ENCODE measurements around the gene SCUBE3. TPM values are rescaled to one million over a fixed set of nuclear protein-coding genes. Genes with fewer than 3 reads are reported as not detected.

The SCUBE3 gene
- total and polyA plus RNA-seq, 2 of the 13 experiments (the other 11 are each of a cell fraction or from before 2014, with no cell fraction given): not detected

DNA sequence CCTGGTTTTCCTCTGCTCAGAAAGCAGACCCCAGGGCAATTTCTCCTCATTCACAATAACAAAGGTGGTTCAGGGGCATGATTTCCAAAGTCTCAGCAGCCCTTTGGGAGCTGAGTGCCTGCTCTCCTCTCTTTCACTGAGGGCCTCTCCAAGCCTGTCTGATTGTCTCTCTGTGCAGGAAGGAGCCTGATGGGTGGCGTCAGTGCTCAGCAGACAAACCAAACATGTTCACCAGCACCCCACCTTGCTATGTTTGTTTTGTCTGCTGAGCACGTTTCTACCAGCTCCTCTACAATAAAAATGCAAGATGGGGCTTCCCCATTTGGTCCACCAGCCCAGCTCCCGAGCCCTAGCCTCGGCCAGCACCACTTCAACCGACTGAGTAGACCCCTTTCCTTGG is 47.2 kb upstream of the SCUBE3 start (continued):
- no peak for TF ChIP-seq PRDM10 (CRISPR knock-in tag; IDR thresholded peaks at IDR 0.05; ENCODE audit: low read depth)
- 0 out of 2 replicates have a peak, but pooled peaks have one; percentile 7 for TF ChIP-seq SP5 (CRISPR knock-in tag; IDR thresholded peaks at IDR 0.05; ENCODE audit: borderline replicate concordance, low read depth)

DNA sequence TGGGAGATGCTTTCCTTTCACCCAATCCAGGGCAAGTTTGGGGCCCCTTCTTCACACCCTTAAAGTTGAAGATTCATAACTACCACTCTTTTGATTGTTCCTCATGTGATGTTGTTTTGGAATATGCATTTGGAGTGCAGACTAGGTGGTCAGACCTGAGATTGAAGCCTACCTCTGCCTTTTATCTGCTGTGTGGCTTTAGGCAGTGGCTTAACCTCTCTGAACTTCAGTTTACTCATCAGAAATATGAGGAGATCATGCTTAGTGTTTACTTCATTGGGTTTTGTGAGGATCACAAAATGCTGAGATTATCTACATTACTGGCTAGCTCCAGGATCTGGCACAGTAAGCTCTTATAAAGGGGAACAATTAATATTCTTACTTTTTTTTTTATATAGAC is 46.3 kb upstream of the SCUBE3 start:
- peaks cover 46% of the 10 kb centered on the region for H3K4me1 ChIP-seq (ENCODE audit: insufficient read depth, low read length)
- H3K4me2 ChIP-seq (ENCODE audit: low read depth, low read length): no peak overlapping the region
- FAIRE-seq (no peak), ATAC-seq (no peak), DNase-seq (ENCODE audit: low spot score) (no peak)
- BruUV-seq (replicated peaks): no TSS peak
- H4K20me1 ChIP-seq (ENCODE audit: insufficient read depth, low read length): no peaks in the 10 kb centered on the region
- 0 out of 2 replicates have a peak, but pooled peaks cover 4% of the 10 kb centered on the region for H3K9me3 ChIP-seq (ENCODE audit: low read length)
- CTCF ChIA-PET (ENCODE audit: low intra/inter-chr PET ratio, low total read pairs): no interaction called here
- TF ChIP-seq CC2D1A (CRISPR knock-in tag; IDR thresholded peaks at IDR 0.05): no peak
- TF ChIP-seq HNF1A (IDR thresholded peaks at IDR 0.05; ENCODE audit: low read depth): no peak
- TF ChIP-seq HNF1A (CRISPR knock-in tag; IDR thresholded peaks at IDR 0.05; ENCODE audit: borderline replicate concordance): no peak
- TF ChIP-seq ZNF768 (CRISPR knock-in tag; IDR thresholded peaks at IDR 0.05): peak; percentile 82; the same call in 1 of the 2 replicates
- no peak for TF ChIP-seq ZNF280B (CRISPR knock-in tag; IDR thresholded peaks at IDR 0.05; ENCODE audit: borderline replicate concordance)
- no peak for TF ChIP-seq ZNF614 (CRISPR knock-in tag; IDR thresholded peaks at IDR 0.05; ENCODE audit: borderline replicate concordance)
- TF ChIP-seq RFX1 (IDR thresholded peaks at IDR 0.05): no peak
- H3K9ac ChIP-seq (ENCODE audit: insufficient read depth, low read depth, low read length): no peak overlapping the region
- H3K36me3 ChIP-seq (replicated peaks in 1 of 2; ENCODE audit: control insufficient read depth in 1 of 2, insufficient read depth in 2 of 2, low read length in 2 of 2): no peaks in the 10 kb centered on the region
- in situ Hi-C loops (cut with HindIII; ENCODE audit: extremely low pct_ligation_motif_present, low pct_unique_long_range_greater_than_20kb) (no loop called here), intact Hi-C loops (cut with micrococcal nuclease; ENCODE audit: unreplicated experiment) (no loop called here)
- H3K27ac ChIP-seq (ENCODE audit: extremely low read length, insufficient read depth, low read length): no peak overlapping the region
- no peak overlapping the region for H2AFZ ChIP-seq (ENCODE audit: low read length)
- H3K27me3 ChIP-seq (ENCODE audit: control insufficient read depth in 1 of 2, insufficient read depth in 2 of 2, low read length in 2 of 2): 0 out of 5 replicates have a peak, but pooled peaks cover 0 to 5% of the 10 kb centered on the region in 2 experiments
- POLR2A ChIA-PET: no interaction called here
- H3K79me2 ChIP-seq (ENCODE audit: insufficient read depth, low read length): no peaks in the 10 kb centered on the region
- H3K4me3 ChIP-seq (replicated peaks in 1 of 3; ENCODE audit: insufficient read depth in 1 of 3, low read depth in 2 of 3, low read length in 3 of 3): no peak overlapping the region
